Measurements from ENCODE around the gene CEACAM3.

DNA sequence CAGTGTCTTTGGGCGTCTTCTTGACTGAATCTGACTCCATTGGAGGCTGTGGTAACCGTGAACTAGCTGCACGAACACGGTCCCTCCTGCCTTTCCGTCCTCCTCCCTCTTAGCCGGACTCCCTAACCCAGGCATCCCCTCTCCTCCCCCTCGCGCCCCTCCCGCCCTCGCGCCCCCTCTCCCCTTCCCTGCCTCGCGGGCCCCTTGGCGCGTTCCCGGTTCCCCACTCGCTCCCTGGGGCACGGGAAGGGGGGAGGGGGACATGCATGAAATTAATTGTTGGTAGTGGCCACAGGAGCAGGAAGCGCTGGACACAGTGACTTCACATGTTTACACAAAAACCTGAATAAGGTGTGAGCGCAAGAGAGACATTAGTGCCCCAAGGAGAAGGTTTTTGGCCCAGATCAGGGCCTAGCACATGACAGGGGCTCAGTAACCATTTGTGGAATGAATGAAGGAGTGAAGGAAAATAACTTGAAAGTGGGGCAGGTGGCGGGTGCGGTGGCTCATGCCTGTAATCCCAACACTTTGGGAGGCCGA lies 48.7 kb downstream of the CEACAM3 start:
- no peak for TF ChIP-seq RAD21 (IDR thresholded peaks at IDR 0.05; ENCODE audit: low read depth)
- TF ChIP-seq, protein P1, sequence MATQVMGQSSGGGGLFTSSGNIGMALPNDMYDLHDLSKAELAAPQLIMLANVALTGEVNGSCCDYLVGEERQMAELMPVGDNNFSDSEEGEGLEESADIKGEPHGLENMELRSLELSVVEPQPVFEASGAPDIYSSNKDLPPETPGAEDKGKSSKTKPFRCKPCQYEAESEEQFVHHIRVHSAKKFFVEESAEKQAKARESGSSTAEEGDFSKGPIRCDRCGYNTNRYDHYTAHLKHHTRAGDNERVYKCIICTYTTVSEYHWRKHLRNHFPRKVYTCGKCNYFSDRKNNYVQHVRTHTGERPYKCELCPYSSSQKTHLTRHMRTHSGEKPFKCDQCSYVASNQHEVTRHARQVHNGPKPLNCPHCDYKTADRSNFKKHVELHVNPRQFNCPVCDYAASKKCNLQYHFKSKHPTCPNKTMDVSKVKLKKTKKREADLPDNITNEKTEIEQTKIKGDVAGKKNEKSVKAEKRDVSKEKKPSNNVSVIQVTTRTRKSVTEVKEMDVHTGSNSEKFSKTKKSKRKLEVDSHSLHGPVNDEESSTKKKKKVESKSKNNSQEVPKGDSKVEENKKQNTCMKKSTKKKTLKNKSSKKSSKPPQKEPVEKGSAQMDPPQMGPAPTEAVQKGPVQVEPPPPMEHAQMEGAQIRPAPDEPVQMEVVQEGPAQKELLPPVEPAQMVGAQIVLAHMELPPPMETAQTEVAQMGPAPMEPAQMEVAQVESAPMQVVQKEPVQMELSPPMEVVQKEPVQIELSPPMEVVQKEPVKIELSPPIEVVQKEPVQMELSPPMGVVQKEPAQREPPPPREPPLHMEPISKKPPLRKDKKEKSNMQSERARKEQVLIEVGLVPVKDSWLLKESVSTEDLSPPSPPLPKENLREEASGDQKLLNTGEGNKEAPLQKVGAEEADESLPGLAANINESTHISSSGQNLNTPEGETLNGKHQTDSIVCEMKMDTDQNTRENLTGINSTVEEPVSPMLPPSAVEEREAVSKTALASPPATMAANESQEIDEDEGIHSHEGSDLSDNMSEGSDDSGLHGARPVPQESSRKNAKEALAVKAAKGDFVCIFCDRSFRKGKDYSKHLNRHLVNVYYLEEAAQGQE (IDR thresholded peaks at IDR 0.05; ENCODE audit: low read depth): no peak

Data from Ishikawa (cell line).